Fibroblast of peridontal ligament (primary cell): ENCODE measurements around the gene AGRP.

Experiments
- DNase-seq: peaks from one replicate; pipeline ENCODE4 v3.0.0-alpha.2; 2010; ENCODE audit errors: extremely low read depth

Gene AGRP

GRCh38 chr16:67445913-67446907, 37.1 kb downstream of the AGRP start:
- DNase-seq, result no peak

DNA sequence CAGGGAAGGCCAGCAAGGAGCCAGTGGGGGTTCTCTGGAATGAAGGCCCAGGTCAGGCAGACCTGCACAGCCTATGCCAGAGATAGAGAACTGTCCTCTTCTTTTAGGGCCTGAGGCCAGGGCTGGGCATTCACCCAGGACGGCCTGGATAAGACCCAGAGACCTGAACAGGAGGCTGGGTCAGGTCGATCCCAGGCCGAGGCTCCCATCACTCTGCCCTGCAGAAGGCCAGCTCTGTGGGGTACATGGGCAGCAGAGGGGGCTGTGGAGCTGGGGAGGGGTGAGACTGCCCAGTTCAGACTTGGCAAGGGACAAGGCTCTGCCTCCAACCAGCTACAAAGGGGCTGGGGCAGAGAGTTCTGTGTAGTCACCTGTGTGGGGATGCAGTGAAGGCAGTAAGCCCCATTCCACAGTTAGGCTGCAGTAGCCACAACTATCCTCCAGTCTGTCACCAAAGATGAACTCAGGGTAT, 37.9 kb downstream of the AGRP start:
- no peak for DNase-seq

DNA sequence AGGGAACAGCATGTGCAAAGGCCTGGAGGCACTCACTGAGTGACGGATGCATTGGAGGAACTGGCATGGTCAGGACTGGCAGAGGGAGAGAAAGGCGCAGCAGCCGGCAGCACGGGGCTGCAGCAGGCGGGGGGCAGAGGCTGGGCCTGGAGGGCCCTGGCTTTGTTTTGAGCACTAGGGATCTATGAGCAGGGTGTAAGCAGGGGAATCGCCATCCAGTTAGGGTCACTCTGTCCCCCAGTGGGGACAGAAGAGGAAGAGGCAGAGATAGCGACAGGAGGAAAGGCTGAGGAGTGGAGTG, 38.3 kb downstream of the AGRP start:
- no peak for DNase-seq

DNA sequence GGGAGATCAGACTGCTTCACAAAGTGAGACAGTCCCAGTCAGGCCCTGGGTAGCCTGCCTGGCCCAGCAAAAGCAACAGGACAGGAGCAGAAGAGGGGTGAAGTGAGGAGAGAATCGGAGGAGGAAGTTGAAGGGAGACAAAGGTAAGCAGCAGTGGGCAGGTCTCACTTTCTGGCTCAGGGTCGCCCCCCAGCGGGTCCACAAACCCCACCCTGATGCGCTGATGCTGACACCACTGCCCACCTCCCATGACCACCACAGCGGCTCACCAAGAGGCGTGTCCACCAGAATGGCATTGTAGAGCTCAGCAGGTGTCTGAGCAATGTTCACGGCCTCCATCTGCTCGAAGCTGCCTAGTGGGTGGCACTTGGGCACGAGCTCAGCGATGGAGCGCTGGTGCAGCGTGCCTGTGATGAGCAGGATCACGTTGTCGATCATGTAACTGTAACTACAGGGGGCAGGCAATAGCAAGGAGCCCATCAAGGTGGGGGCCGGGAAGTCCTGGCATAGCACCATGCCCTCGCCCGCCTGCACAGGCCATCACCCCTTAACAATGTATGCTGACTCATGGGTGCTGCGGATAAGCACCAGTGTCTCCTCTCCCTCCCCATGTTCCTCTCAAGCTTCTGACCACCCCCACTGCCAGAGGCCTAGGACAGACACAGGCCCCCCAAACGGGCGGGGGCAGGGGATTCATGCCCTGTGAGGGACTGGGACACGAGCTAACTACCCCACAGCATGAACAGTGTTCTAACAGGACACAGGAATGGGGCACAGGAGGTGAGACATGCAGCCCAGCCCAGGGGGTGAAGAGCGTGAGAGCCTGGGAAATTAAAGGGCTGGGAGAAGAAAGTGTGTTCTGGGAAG, 38.9 kb downstream of the AGRP start:
- no peak for DNase-seq

- no peak for DNase-seq
Observed at GRCh38 chr16:67443265-67443664, 40.1 kb downstream of the AGRP start.

- DNase-seq, result no peak
Observed at GRCh38 chr16:67442581-67443255, 40.6 kb downstream of the AGRP start.

DNA sequence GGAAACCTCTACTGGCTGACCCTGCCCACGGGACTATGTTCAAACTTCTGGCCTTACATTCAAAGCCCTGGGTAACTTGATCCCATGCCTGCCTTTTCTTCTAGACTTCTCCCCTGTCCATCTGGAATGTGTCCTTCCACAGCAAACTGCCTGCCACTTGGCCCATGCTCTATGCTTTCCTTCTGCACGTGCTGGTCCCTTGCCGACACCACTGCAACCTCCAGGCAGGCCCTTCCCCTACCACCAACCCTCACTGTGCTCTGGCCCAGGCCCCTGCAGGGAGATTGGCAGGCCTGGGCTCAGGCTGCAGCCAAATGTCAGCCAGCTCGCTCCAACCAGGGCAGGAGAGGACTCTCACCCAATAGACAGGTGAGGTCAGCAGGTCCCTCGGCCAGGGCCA, 41.4 kb downstream of the AGRP start:
- no peak for DNase-seq

DNA sequence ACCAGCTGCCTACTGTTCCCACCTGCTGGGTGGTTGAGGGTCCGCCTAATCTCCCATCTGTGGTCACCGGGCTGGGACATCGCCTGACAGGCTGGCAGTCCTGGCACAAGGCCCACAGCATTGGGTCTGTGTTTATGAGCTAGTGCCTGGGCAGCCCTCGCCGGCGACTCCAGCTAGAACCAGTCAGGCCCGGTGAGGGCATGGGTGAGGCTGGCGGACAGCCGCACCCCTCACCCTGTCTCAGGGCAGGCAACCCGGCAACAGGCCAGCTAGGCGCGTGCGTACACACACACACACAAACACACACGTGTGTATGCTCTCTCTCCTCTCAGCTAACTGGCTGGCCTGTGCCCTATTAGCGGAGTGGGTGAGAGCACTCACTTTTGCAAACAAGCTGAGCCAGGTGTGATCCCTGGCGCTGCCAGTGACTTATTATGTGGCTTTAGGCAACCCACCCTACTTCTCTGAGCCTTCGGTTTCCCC, 42.0 kb downstream of the AGRP start:
- no peak for DNase-seq

DNA sequence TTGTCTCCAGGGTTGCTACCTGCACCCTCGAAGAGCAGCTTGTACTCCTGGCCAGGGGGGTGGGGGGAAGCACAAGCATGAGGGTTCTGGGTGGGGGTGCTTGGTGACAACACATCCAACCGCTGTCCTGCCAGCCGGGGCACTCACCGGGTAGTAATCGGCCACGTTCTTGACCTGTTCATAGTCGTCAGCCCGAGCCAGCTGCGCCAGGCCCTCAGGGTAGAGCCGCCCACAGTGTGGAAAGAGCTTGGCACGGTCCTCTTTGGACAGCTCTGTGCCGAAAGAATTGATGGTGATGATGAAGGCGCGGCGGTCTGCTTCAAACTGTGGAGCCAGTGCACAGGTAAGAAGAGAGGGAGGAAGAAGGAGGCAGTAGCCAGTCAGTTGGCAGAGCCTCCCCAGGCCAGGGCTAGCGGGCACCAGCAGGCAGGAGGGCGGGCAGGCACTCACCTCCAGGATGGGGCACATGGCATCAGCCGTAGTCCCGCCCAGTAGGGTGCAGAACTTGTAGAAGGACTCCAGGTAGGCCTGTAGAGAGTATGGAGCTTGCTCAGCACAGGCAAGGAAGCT, 44.4 kb downstream of the AGRP start:
- DNase-seq, result no peak

- no peak for DNase-seq
Observed at GRCh38 chr16:67438098-67438791, 45.1 kb downstream of the AGRP start.

- no peak for DNase-seq
Observed at GRCh38 chr16:67437513-67437912, 45.8 kb downstream of the AGRP start.

GRCh38 chr16:67436640-67437193, 46.6 kb downstream of the AGRP start:
- DNase-seq, result no peak

DNA sequence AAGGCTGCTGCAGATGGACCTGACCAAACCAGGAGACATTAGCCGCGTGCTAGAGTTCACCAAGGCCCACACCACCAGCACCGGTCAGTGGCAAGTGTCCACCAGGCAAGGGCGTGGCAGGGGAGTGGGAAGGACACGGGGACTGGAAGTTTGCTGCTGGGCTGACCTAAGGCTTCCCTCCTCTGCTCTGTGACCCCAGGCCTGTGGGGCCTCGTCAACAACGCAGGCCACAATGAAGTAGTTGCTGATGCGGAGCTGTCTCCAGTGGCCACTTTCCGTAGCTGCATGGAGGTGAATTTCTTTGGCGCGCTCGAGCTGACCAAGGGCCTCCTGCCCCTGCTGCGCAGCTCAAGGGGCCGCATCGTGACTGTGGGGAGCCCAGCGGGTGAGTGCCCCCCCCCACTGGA, 47.6 kb downstream of the AGRP start:
- no peak for DNase-seq

DNA sequence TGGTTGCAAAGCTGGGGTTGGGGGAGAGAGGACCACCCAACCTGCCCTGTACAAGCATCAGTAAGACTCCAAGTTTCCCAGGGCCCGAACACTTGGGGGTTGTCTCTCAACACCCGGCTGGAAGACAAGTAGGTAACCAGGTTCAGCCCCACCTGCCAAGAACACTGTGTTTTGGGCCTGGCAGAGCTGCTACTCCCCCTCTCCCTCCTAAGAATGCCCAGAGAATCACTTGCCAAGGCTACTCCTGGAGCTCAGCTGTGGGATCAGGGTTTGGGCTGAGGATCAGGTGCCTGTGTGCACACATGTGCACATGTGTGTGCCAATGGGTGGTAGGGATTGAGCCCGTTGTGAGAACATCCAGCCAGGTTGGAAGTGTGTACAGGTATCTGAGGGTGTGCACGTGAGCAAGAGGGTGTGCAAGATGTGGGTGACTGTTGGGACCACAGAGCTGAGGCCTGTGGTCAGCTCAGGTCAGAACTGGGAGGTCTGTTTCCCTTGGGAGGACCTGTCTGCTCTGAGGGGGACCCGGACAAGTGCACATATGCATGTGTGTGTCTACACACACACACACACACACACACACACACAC, 50.1 kb downstream of the AGRP start:
- DNase-seq, result no peak
